HS-27A (cell line): ENCODE data around the gene LCA5.
"Not testable (repeated sequence)": the region's sequence is repeated elsewhere in the genome, so short reads cannot be mapped to it uniquely, and the experiment has no call there.

Source experiments
- DNase-seq: peaks from one replicate; pipeline ENCODE4 v3.0.0-alpha.2; 2012; ENCODE audit warnings: low read depth, missing footprints

Gene LCA5

GRCh38 chr6:79538106-79538971 is 1.1 kb upstream of the LCA5 start:
- no peak for DNase-seq

- DNase-seq: no peak
These were observed 661 bp downstream of the LCA5 start for GRCh38 chr6:79536585-79536953.

- DNase-seq: not testable (repeated sequence)
These were observed 7.7 kb downstream of the LCA5 start for GRCh38 chr6:79529567-79529966.

GRCh38 chr6:79526897-79527296 is 10.3 kb downstream of the LCA5 start:
- no peak for DNase-seq

- no peak for DNase-seq
These were observed 11.7 kb downstream of the LCA5 start for GRCh38 chr6:79525272-79526100.

GRCh38 chr6:79524065-79524464 is 13.2 kb downstream of the LCA5 start:
- no peak for DNase-seq

- no peak for DNase-seq
These were observed 14.6 kb downstream of the LCA5 start for GRCh38 chr6:79522609-79523008.

- no peak for DNase-seq
These were observed 16.7 kb downstream of the LCA5 start for GRCh38 chr6:79520534-79520933.

- DNase-seq: no peak
These were observed 18.4 kb downstream of the LCA5 start for GRCh38 chr6:79518842-79519241.

- no peak for DNase-seq
These were observed 21.8 kb downstream of the LCA5 start for GRCh38 chr6:79515436-79515835.

- DNase-seq: no peak
These were observed 24.1 kb downstream of the LCA5 start for GRCh38 chr6:79513111-79513510.

GRCh38 chr6:79512014-79512413 is 25.2 kb downstream of the LCA5 start:
- DNase-seq: no peak

GRCh38 chr6:79510707-79511106 is 26.5 kb downstream of the LCA5 start:
- no peak for DNase-seq

GRCh38 chr6:79506251-79506650 is 31.0 kb downstream of the LCA5 start:
- DNase-seq: no peak

- DNase-seq: no peak
These were observed 32.9 kb downstream of the LCA5 start for GRCh38 chr6:79504372-79504771.

GRCh38 chr6:79498842-79499241 is 38.4 kb downstream of the LCA5 start:
- DNase-seq: no peak

GRCh38 chr6:79495246-79495645 is 42.0 kb downstream of the LCA5 start:
- no peak for DNase-seq

- DNase-seq: no peak
These were observed 42.4 kb downstream of the LCA5 start for GRCh38 chr6:79494841-79495240.

- no peak for DNase-seq
These were observed 66.5 kb downstream of the LCA5 start for GRCh38 chr6:79470728-79471127.

- no peak for DNase-seq
These were observed 67.6 kb downstream of the LCA5 start for GRCh38 chr6:79469376-79470246.

- DNase-seq: no peak
These were observed 68.6 kb downstream of the LCA5 start for GRCh38 chr6:79468587-79468986.

GRCh38 chr6:79468116-79468515 is 69.1 kb downstream of the LCA5 start:
- no peak for DNase-seq
